Renal pelvis (tissue), 3 donors: ENCODE results near the gene MIOX. TPM values are rescaled to one million over a fixed set of nuclear protein-coding genes. Genes with fewer than 3 reads are reported as not detected.

Experiments used
- polyA plus RNA-seq, 3 donors: library from polyadenylated mRNA; unstranded; fragments of 120-200 nt; gene quantifications; one replicate each; pipeline ENCODE4 v1.2.1, GENCODE V29; 2013; ENCODE audit not compliant: insufficient read length in 3 of 3

MIOX gene
- polyA plus RNA-seq, 3 donors, result 3.3 to 6.6 (median 4.2) TPM

Other genes starting within 250 kb of the MIOX start
- 10 to 100 TPM; 37.9 to 49.9 (median 48.1) TPM for gene TUBGCP6, start 241.8 kb upstream of the MIOX start, polyA plus RNA-seq
- gene HDAC10, start 235.6 kb upstream of the MIOX start, polyA plus RNA-seq, result 10 to 100 TPM; 25.6 to 29.8 (median 26.7) TPM
- 10 to 100 TPM; 16.7 to 17.7 (median 17.2) TPM for gene MAPK12, start 225.2 kb upstream of the MIOX start, polyA plus RNA-seq
- gene MAPK11, start 216.5 kb upstream of the MIOX start, polyA plus RNA-seq, result 10 to 100 TPM in 1 of 3 donors, 1 to 10 TPM in 2; 8.3 to 10.2 (median 9.7) TPM
- gene PLXNB2, start 179.2 kb upstream of the MIOX start, polyA plus RNA-seq, result 100 to 1,000 TPM; 249 to 261 (median 258) TPM
- 10 to 100 TPM; 13.9 to 18.7 (median 18.5) TPM for gene DENND6B, start 159.8 kb upstream of the MIOX start, polyA plus RNA-seq
- 10 to 100 TPM; 46.5 to 54.7 (median 50.5) TPM for gene PPP6R2, start 143.5 kb upstream of the MIOX start, polyA plus RNA-seq
- gene SBF1, start 11.8 kb upstream of the MIOX start, polyA plus RNA-seq, result 10 to 100 TPM; 42.2 to 51.0 (median 42.9) TPM
- gene ADM2, start 5.3 kb upstream of the MIOX start, polyA plus RNA-seq, result 1 to 10 TPM; 4.4 to 6.0 (median 5.7) TPM
- 10 to 100 TPM; 47.3 to 61.5 (median 60.5) TPM for gene LMF2, start 20.8 kb downstream of the MIOX start, polyA plus RNA-seq
- gene NCAPH2, start 21.4 kb downstream of the MIOX start, polyA plus RNA-seq, result 10 to 100 TPM; 48.3 to 57.4 (median 56.6) TPM
- gene SCO2, start 38.7 kb downstream of the MIOX start, polyA plus RNA-seq, result 1 to 10 TPM in 2 of 3 donors, not detected in 1; 5.4 to 6.7 TPM
- 1 to 10 TPM; 1.4 to 2.2 (median 2.0) TPM for gene TYMP, start 43.2 kb downstream of the MIOX start, polyA plus RNA-seq
- under 1 TPM in 2 of 3 donors, not detected in 1; 0.04 to 0.30 TPM for gene KLHDC7B, start 59.0 kb downstream of the MIOX start, polyA plus RNA-seq
- under 1 TPM in 1 of 3 donors, not detected in 2; 0.58 TPM for gene SYCE3, start 76.1 kb downstream of the MIOX start, polyA plus RNA-seq
- gene CPT1B, start 91.6 kb downstream of the MIOX start, polyA plus RNA-seq, result 10 to 100 TPM; 16.8 to 18.3 (median 17.1) TPM
- gene CHKB, start 96.0 kb downstream of the MIOX start, polyA plus RNA-seq, result 100 to 1,000 TPM in 2 of 3 donors, 10 to 100 TPM in 1; 74.5 to 109 (median 105) TPM
- 1 to 10 TPM in 2 of 3 donors, under 1 TPM in 1; 0.76 to 1.1 (median 1.0) TPM for gene MAPK8IP2, start 113.9 kb downstream of the MIOX start, polyA plus RNA-seq
- gene ARSA, start 141.3 kb downstream of the MIOX start, polyA plus RNA-seq, result 10 to 100 TPM; 15.3 to 23.7 (median 20.4) TPM
- gene SHANK3, start 186.0 kb downstream of the MIOX start, polyA plus RNA-seq, result 10 to 100 TPM; 19.1 to 27.2 (median 19.6) TPM